Transverse colon (tissue), 4 donors: Measurements from ENCODE around the gene APOE. TPM values are rescaled to one million over a fixed set of nuclear protein-coding genes. Genes with fewer than 3 reads are reported as not detected.
"Not testable (repeated sequence)": the region's sequence is repeated elsewhere in the genome, so short reads cannot be mapped to it uniquely, and the experiment has no call there.

Source experiments
- DNase-seq: peaks from one replicate; pipeline ENCODE4 v3.0.0-alpha.2; 2019
- H3K27ac ChIP-seq, 4 donors: fragments of 200-600 bp; sonication (generic); 2 replicates each; pipeline ENCODE4 v1.5.1; 2016 to 2018; ENCODE audit warnings: inconsistent platforms in 4 of 4
- H3K27me3 ChIP-seq: fragments of 200-600 bp; sonication (generic); 2 replicates; pipeline ENCODE4 v1.5.1; 2017; ENCODE audit warnings: inconsistent platforms
- H3K36me3 ChIP-seq, 4 donors: fragments of 200-600 bp; sonication (generic); 2 replicates each; pipeline ENCODE4 v1.5.1; 2017 to 2019; ENCODE audit warnings: inconsistent platforms in 4 of 4
- H3K4me1 ChIP-seq, 4 donors: fragments of 200-600 bp; sonication (generic); 2 replicates each; pipeline ENCODE4 v1.5.1; 2017 to 2020; ENCODE audit warnings: inconsistent platforms in 4 of 4
- H3K4me3 ChIP-seq, 4 donors: fragments of 200-600 bp; sonication (generic); 1 replicate in 1 of 4; 2 replicates in 3 of 4; pipeline versions ENCODE4 v1.5.1 to v1.6.1; 2017 to 2019; ENCODE audit warnings: inconsistent platforms in 4 of 4
- H3K9me3 ChIP-seq, 2 donors: fragments of 200-600 bp; sonication (generic); 2 replicates each; pipeline ENCODE4 v1.5.1; 2017 to 2019; ENCODE audit warnings: inconsistent platforms in 2 of 2
- EP300 ChIP-seq: sonication (generic); formaldehyde crosslinking; IDR thresholded peaks from one replicate; pipeline ENCODE4 v1.6.1; 2017; ENCODE audit warnings: antibody characterized with exemption, low read depth
- POLR2A ChIP-seq: fragments of 450-650 bp; IDR thresholded peaks from one replicate; pipeline ENCODE4 v1.6.1; 2016; ENCODE audit warnings: antibody characterized with exemption, mild to moderate bottlenecking, moderate library complexity
- POLR2AphosphoS5 ChIP-seq, 3 donors: sonication (generic); formaldehyde crosslinking; IDR thresholded peaks; one replicate each; pipeline ENCODE4 v1.6.1; 2016; ENCODE audit warnings: antibody characterized with exemption in 3 of 3
- WGBS, 2 donors: methylation state at CpG; one replicate each; pipeline ENCODE4 v1.1.5; 2018; ENCODE audit warnings: low coverage in 1 of 2; 5-methylcytosine and 5-hydroxymethylcytosine counted together
- in situ Hi-C, 4 donors: fragments of 200-750 bp; cut with MboI; loops; one replicate each; pipeline versions ENCODE4 v1.15.0 to v1.15.1; 2017; ENCODE audit warnings: low sequenced_read_pairs in 3 of 4, low pct_ligation_motif_present in 1 of 4, low pct_unique_long_range_greater_than_20kb in 1 of 4
- intact Hi-C: fragments of 100-400 bp; cut with DNase I; formaldehyde crosslinking; loops from one replicate; pipeline ENCODE4 v1.15.1; 2023; ENCODE audit warnings: low total_unique reads
- total RNA-seq, 4 donors: library from RNA; depleted of rRNA; stranded (reverse); fragments of >200 nt; gene quantifications; one replicate each; pipeline ENCODE4 v1.1.0, GENCODE V29; 2016
- TF ChIP-seq, protein P1 (sequence below), 5 experiments: fragments of 200-600 bp in 3 of 5; fragments of 450-650 bp in 2 of 5; sonication (generic) in 3 of 5; IDR thresholded peaks; 1 replicate in 2 of 5; 2 replicates in 3 of 5; pipeline ENCODE4 v1.5.1; 2016 to 2017; ENCODE audit warnings: antibody characterized with exemption in 5 of 5, inconsistent platforms in 3 of 5, mild to moderate bottlenecking in 2 of 5, moderate library complexity in 1 of 5

The APOE gene
- total RNA-seq: 100 to 1,000 TPM in 2 of 4 donors, 10 to 100 TPM in 2; 72.2 to 214 (median 132) TPM

DNA sequence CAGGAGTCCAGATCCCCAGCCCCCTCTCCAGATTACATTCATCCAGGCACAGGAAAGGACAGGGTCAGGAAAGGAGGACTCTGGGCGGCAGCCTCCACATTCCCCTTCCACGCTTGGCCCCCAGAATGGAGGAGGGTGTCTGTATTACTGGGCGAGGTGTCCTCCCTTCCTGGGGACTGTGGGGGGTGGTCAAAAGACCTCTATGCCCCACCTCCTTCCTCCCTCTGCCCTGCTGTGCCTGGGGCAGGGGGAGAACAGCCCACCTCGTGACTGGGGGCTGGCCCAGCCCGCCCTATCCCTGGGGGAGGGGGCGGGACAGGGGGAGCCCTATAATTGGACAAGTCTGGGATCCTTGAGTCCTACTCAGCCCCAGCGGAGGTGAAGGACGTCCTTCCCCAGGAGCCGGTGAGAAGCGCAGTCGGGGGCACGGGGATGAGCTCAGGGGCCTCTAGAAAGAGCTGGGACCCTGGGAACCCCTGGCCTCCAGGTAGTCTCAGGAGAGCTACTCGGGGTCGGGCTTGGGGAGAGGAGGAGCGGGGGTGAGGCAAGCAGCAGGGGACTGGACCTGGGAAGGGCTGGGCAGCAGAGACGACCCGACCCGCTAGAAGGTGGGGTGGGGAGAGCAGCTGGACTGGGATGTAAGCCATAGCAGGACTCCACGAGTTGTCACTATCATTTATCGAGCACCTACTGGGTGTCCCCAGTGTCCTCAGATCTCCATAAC, at the start of gene APOE:
Gene APOE, plus strand, starts transcription at position 360 of the 724 bp plus-strand sequence. CDS start 829 bp downstream, outside the sequence.
- H3K4me3 ChIP-seq: peak within 1 kb of the TSS in 2 of 4 donors; percentile 19 to 29
- peak; percentile 50 for TF ChIP-seq POLR2A
- TF ChIP-seq POLR2AphosphoS5 (IDR thresholded peaks at IDR 0.05): peak in 1 of 3 donors; percentile 47
- TF ChIP-seq, protein P1, sequence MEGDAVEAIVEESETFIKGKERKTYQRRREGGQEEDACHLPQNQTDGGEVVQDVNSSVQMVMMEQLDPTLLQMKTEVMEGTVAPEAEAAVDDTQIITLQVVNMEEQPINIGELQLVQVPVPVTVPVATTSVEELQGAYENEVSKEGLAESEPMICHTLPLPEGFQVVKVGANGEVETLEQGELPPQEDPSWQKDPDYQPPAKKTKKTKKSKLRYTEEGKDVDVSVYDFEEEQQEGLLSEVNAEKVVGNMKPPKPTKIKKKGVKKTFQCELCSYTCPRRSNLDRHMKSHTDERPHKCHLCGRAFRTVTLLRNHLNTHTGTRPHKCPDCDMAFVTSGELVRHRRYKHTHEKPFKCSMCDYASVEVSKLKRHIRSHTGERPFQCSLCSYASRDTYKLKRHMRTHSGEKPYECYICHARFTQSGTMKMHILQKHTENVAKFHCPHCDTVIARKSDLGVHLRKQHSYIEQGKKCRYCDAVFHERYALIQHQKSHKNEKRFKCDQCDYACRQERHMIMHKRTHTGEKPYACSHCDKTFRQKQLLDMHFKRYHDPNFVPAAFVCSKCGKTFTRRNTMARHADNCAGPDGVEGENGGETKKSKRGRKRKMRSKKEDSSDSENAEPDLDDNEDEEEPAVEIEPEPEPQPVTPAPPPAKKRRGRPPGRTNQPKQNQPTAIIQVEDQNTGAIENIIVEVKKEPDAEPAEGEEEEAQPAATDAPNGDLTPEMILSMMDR (IDR thresholded peaks at IDR 0.05): no peak
- no peak for TF ChIP-seq EP300
- DNase-seq: peak; percentile 33
- 3% methylated on average over 19 of the region's 20 CpGs; no CpG with 5 or more reads in 1 of the 2 donors for WGBS, 2 donors
- peaks cover 0 to 27% (median 14%) of the 10 kb centered on the region in 4 donors for H3K4me1 ChIP-seq
- peaks cover 0 to 13% (median 6%) of the 10 kb centered on the region in 4 donors for H3K36me3 ChIP-seq
- H3K27me3 ChIP-seq: peaks cover 30% of the 10 kb centered on the region
- in situ Hi-C loops: no loop called here
- H3K27ac ChIP-seq: peak within 1 kb of the TSS in 3 of 4 donors; percentile 18 to 51 (median 23)
- intact Hi-C loops: loop anchor here (5.0 kb wide), 1 partner anchor 37 kb away; the partner anchor contains the start of gene APOC4
- no peaks in the 10 kb centered on the region for H3K9me3 ChIP-seq

DNA sequence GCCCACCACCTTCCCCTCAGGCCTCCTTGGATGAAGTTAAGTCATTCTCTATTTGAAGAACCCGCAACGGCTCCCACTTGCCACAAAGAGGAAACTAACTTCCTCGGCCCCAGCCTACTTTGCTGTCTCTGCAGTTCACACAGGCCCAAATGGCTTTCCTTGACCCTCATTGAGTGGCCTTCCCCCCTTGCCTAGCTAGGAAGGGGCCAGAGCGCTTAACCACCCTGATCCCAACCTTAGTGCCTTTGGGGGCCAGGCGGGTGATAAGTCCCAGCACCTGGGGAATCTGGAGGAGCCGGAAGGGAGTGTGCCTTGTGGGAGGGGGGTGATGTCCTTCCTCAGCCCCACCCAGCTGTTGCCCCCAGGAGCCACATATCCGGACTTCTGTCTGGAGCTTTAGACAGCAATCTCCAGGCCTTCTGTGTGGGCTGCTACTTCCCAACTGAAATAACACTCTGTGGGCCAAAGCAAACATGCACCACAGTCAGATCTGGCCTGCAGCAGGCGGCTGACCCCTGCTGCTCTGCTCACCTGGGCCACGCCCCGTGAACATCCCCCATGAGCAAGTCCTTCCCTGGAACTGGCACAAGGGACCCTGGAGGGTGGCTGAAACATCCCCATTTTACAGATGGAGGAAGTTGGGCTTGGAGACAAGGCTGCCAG, 49.0 kb upstream of the APOE start:
- intact Hi-C loops (no loop called here), in situ Hi-C loops (no loop called here)
- peaks cover 0 to 11% (median 4%) of the 10 kb centered on the region in 4 donors for H3K4me1 ChIP-seq
- no peak for DNase-seq
- H3K9me3 ChIP-seq: no peaks in the 10 kb centered on the region
- WGBS, 2 donors: 52% methylated on average over 10 of the region's 10 CpGs; no CpG with 5 or more reads in 1 of the 2 donors
- peak overlapping the region in 3 of 4 donors; percentile 25 to 42 (median 31) for H3K27ac ChIP-seq
- no peak overlapping the region for H3K4me3 ChIP-seq
- no peaks in the 10 kb centered on the region for H3K27me3 ChIP-seq
- peaks cover 0 to 10% (median 0%) of the 10 kb centered on the region in 4 donors for H3K36me3 ChIP-seq
- TF ChIP-seq POLR2A (no peak), POLR2AphosphoS5 (IDR thresholded peaks at IDR 0.05) (no peak), EP300 (no peak)
- TF ChIP-seq, protein P1 (IDR thresholded peaks at IDR 0.05): no peak

DNA sequence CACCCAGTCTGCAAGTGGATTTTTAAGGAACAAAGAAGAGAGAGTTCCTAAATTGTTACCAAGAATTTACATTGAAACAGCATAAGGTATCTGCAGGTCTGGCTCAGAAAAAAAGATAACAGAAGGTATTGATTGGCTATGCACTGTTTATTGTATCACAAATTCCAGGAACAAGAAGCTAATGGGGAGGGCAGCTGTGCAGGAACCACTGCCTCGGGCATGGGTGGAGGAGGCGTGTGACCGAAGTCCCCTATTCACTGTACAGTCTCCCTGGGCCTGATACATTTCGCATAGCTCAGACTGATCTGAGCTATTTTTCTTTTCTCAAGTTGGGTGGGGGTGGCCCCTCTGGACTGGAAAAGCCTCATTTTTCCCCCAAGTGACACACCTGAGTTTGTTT, 47.8 kb upstream of the APOE start:
- WGBS, 2 donors: 36 to 77% methylated on average over 4 of the region's 4 CpGs
- DNase-seq: no peak
- Histone ChIP-seq H3K27ac (no peak overlapping the region), H3K9me3 (no peaks in the 10 kb centered on the region), H3K36me3 (peaks cover 0 to 10% (median 0%) of the 10 kb centered on the region in 4 donors), H3K4me1 (peaks cover 0 to 11% (median 4%) of the 10 kb centered on the region in 4 donors), H3K27me3 (no peaks in the 10 kb centered on the region), H3K4me3 (no peak overlapping the region)
- TF ChIP-seq, protein P1 (IDR thresholded peaks at IDR 0.05): no peak
- TF ChIP-seq EP300 (no peak), POLR2A (no peak), POLR2AphosphoS5 (IDR thresholded peaks at IDR 0.05) (no peak)
- in situ Hi-C loops: no loop called here
- intact Hi-C loops: no loop called here

DNA sequence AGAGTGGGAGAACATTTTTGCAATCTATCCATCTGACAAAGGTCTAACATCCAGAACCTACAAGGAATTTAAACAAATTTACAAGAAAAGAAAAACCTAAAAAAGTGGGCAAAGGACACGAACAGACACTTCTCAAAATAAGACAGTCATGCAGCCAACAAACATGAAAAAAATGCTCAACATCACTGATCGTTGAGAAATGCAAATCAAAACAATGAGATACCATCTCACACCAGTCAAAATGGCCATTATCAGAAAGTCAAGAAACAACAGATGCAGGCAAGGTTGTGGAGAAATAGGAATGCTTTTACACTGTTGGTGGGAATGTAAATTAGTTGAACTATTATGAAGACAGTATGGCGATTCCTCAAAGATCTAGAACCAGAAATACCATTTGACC, 44.0 kb upstream of the APOE start:
- 89 to 91% methylated on average over 3 of the region's 3 CpGs for WGBS, 2 donors
- H3K27ac ChIP-seq, H3K4me3 ChIP-seq, intact Hi-C loops, DNase-seq, H3K9me3 ChIP-seq, H3K27me3 ChIP-seq, in situ Hi-C loops: not testable (repeated sequence)
- H3K36me3 ChIP-seq: peaks cover 0 to 19% (median 5%) of the 10 kb centered on the region in 4 donors
- H3K4me1 ChIP-seq: peaks cover 0 to 14% (median 4%) of the 10 kb centered on the region in 4 donors
